Measurements from ENCODE around the gene TRIM38. TPM values are rescaled to one million over a fixed set of nuclear protein-coding genes. Genes with fewer than 3 reads are reported as not detected.
A peak's percentile ranks its signal among the peaks of the same experiment; 100 is the strongest.

TRIM38 gene
- total and polyA plus RNA-seq, 2 of the 13 experiments (the other 11 are each of a cell fraction or from before 2014, with no cell fraction given), result 2.5 to 3.1 TPM

- TF ChIP-seq THAP9 (CRISPR knock-in tag; IDR thresholded peaks at IDR 0.05; ENCODE audit: borderline replicate concordance) (no peak), ZMAT3 (CRISPR knock-in tag; conservative IDR thresholded peaks at IDR 0.05) (peak; percentile 60), MNT (IDR thresholded peaks at IDR 0.05) (no peak), SIN3B (IDR thresholded peaks at IDR 0.05; ENCODE audit: low read length) (no peak), ZKSCAN1 (IDR thresholded peaks at IDR 0.05; ENCODE audit: low read length) (peak; percentile 79), ZIK1 (CRISPR knock-in tag; IDR thresholded peaks at IDR 0.05; ENCODE audit: borderline replicate concordance, low read depth) (no peak), TEAD2 (CRISPR knock-in tag; IDR thresholded peaks at IDR 0.05) (no peak), AHR (CRISPR knock-in tag; IDR thresholded peaks at IDR 0.05) (0 out of 2 replicates have a peak, but pooled peaks have one; percentile 65), FOXP4 (CRISPR knock-in tag; IDR thresholded peaks at IDR 0.05) (no peak), MAF1 (CRISPR knock-in tag; IDR thresholded peaks at IDR 0.05; ENCODE audit: borderline replicate concordance) (no peak), NFRKB (IDR thresholded peaks at IDR 0.05) (no peak), SRSF1 (optimal IDR thresholded peaks at IDR 0.05; ENCODE audit: low read depth, low read length) (no peak), HNRNPL (IDR thresholded peaks at IDR 0.05; ENCODE audit: low read depth, low read length) (peak; percentile 82), ZFP37 (CRISPR knock-in tag; IDR thresholded peaks at IDR 0.05; ENCODE audit: borderline replicate concordance) (no peak), AKAP8 (CRISPR knock-in tag; IDR thresholded peaks at IDR 0.05) (no peak), IKZF1 (IDR thresholded peaks at IDR 0.05) (no peak), SKIL (CRISPR knock-in tag; IDR thresholded peaks at IDR 0.05; ENCODE audit: borderline replicate concordance) (no peak), TERF1 (CRISPR knock-in tag; IDR thresholded peaks at IDR 0.05) (no peak), MED13 (CRISPR knock-in tag; IDR thresholded peaks at IDR 0.05) (no peak)
These were observed 70.7 kb downstream of the TRIM38 start (continued) for GRCh38 chr6:26033085-26033940.
